HG03064 (cell line): ENCODE data around the gene KRTAP20-2.

ENCODE experiments used
- ATAC-seq: cut with Tn5 transposase; IDR thresholded peaks from one replicate; pipeline ENCODE4 v1.9.1; 2021; ENCODE audit warnings: low read depth; ENCODE audit not compliant: unreplicated experiment

Gene KRTAP20-2

GRCh38 chr21:30672985-30673650 is 38.1 kb downstream of the KRTAP20-2 start:
- ATAC-seq: no peak

GRCh38 chr21:30674312-30674711 is 39.3 kb downstream of the KRTAP20-2 start:
- ATAC-seq: no peak

GRCh38 chr21:30676737-30677136 is 41.7 kb downstream of the KRTAP20-2 start:
- no peak for ATAC-seq

- ATAC-seq: no peak
These were observed 45.6 kb downstream of the KRTAP20-2 start for GRCh38 chr21:30680586-30680985.

- ATAC-seq: no peak
These were observed 49.5 kb downstream of the KRTAP20-2 start for GRCh38 chr21:30684506-30684905.
